Liver (tissue), 9 donors: ENCODE measurements around the gene PDGFD. TPM values are rescaled to one million over a fixed set of nuclear protein-coding genes. Genes with fewer than 3 reads are reported as not detected.

Source experiments
- DNase-seq: peaks from one replicate; pipeline ENCODE4 v3.0.0-alpha.2; 2017; ENCODE audit warnings: low spot score
- H3K27ac ChIP-seq, 2 donors: one replicate each; pipeline ENCODE4 v1.7.0; 2013; ENCODE audit warnings: inconsistent platforms in 2 of 2, low read length in 2 of 2, control low read depth in 1 of 2, low read depth in 1 of 2, mild to moderate bottlenecking in 1 of 2
- H3K27me3 ChIP-seq, 4 donors: one replicate each; pipeline versions ENCODE4 v1.6.1 to v1.7.0; 2013; ENCODE audit warnings: low read length in 3 of 4, inconsistent platforms in 1 of 4, mild to moderate bottlenecking in 1 of 4, moderate library complexity in 1 of 4; ENCODE audit not compliant: control insufficient read depth in 4 of 4, insufficient read depth in 4 of 4
- H3K36me3 ChIP-seq, 4 donors: one replicate each; pipeline versions ENCODE4 v1.6.1 to v1.7.0; 2013; ENCODE audit warnings: low read length in 3 of 4, mild to moderate bottlenecking in 3 of 4, low read depth in 1 of 4, moderate library complexity in 1 of 4; ENCODE audit not compliant: control insufficient read depth in 4 of 4, insufficient read depth in 3 of 4
- H3K4me1 ChIP-seq, 4 donors: one replicate each; pipeline versions ENCODE4 v1.6.1 to v1.7.0; 2013; ENCODE audit warnings: low read length in 3 of 4, mild to moderate bottlenecking in 3 of 4, moderate library complexity in 1 of 4; ENCODE audit not compliant: control insufficient read depth in 4 of 4, insufficient read depth in 4 of 4
- H3K4me3 ChIP-seq, 3 donors: one replicate each; pipeline versions ENCODE4 v1.6.1 to v1.7.0; 2013; ENCODE audit warnings: low read length in 3 of 3, control low read depth in 1 of 3, low read depth in 1 of 3, mild to moderate bottlenecking in 1 of 3
- H3K9ac ChIP-seq, 2 donors: one replicate each; pipeline ENCODE4 v1.7.0; 2013; ENCODE audit warnings: low read length in 2 of 2, mild to moderate bottlenecking in 2 of 2, moderate library complexity in 2 of 2, control low read depth in 1 of 2, low read depth in 1 of 2
- H3K9me3 ChIP-seq, 4 donors: one replicate each; pipeline versions ENCODE4 v1.6.1 to v1.7.0; 2013; ENCODE audit warnings: low read length in 3 of 4; ENCODE audit not compliant: control insufficient read depth in 4 of 4
- EGR1 ChIP-seq, 2 donors: IDR thresholded peaks; 2 replicates each; pipeline ENCODE4 v1.6.1; 2016 to 2018; ENCODE audit warnings: antibody characterized with exemption in 2 of 2, low read depth in 2 of 2
- FOXA1 ChIP-seq: IDR thresholded peaks from 2 replicates; pipeline ENCODE4 v1.6.1; 2016; ENCODE audit warnings: antibody characterized with exemption
- FOXA2 ChIP-seq: IDR thresholded peaks from 2 replicates; pipeline ENCODE4 v1.6.1; 2016; ENCODE audit warnings: antibody characterized with exemption
- HNF4G ChIP-seq: IDR thresholded peaks from 2 replicates; pipeline ENCODE4 v1.6.1; 2016; ENCODE audit warnings: antibody characterized with exemption
- JUND ChIP-seq, 2 donors: IDR thresholded peaks; 2 replicates each; pipeline ENCODE4 v1.6.1; 2016; ENCODE audit warnings: antibody characterized with exemption in 2 of 2
- NR2F2 ChIP-seq: IDR thresholded peaks from 2 replicates; pipeline ENCODE4 v1.6.1; 2016; ENCODE audit warnings: antibody characterized with exemption
- RXRA ChIP-seq, 2 donors: IDR thresholded peaks; 2 replicates each; pipeline ENCODE4 v1.6.1; 2017 to 2018; ENCODE audit warnings: antibody characterized with exemption in 2 of 2, mild to moderate bottlenecking in 1 of 2
- SP1 ChIP-seq: IDR thresholded peaks from 2 replicates; pipeline ENCODE4 v1.6.1; 2018; ENCODE audit warnings: antibody characterized with exemption, mild to moderate bottlenecking
- YY1 ChIP-seq: IDR thresholded peaks from 2 replicates; pipeline ENCODE4 v1.6.1; 2016; ENCODE audit warnings: antibody characterized with exemption, mild to moderate bottlenecking
- WGBS: extraction: QIAGEN DNeasy Blood & Tissue Kit; methylation state at CpG from one replicate; pipeline ENCODE4 v1.1.7; 2013; 5-methylcytosine and 5-hydroxymethylcytosine counted together
- polyA plus RNA-seq, 2 donors: library from polyadenylated mRNA; stranded (reverse) in 1 of 2; unstranded in 1 of 2; fragments of 200-250 nt in 1 of 2; fragments of >200 nt in 1 of 2; fragmentation: Nextera tagmentation in 1 of 2; extraction: Ambion mirVana in 1 of 2; gene quantifications; one replicate each; pipeline versions ENCODE4 v1.2.1 to v1.2.3, GENCODE V29; 2013 to 2015
- total RNA-seq, 2 donors: library from RNA; depleted of rRNA; stranded (reverse); fragments of >200 nt; gene quantifications; one replicate each; pipeline ENCODE4 v1.2.3, GENCODE V29; 2014
- TF ChIP-seq, protein P1 (sequence below): IDR thresholded peaks from 2 replicates; pipeline ENCODE4 v1.6.1; 2016; ENCODE audit warnings: antibody characterized with exemption, mild to moderate bottlenecking
- TF ChIP-seq, protein P2 (sequence below): IDR thresholded peaks from 2 replicates; pipeline ENCODE4 v1.6.1; 2016; ENCODE audit warnings: antibody characterized with exemption
- TF ChIP-seq, protein P3 (sequence below): IDR thresholded peaks from 2 replicates; pipeline ENCODE4 v1.6.1; 2016; ENCODE audit warnings: antibody characterized with exemption
- donor health status: healthy.
- donor health status: healthy.
- donor health status: healthy.
- donor health status: healthy.
- donor health status: healthy.

The PDGFD gene
- total and polyA plus RNA-seq, 4 donors, result 1.0 to 3.3 (median 2.1) TPM

DNA sequence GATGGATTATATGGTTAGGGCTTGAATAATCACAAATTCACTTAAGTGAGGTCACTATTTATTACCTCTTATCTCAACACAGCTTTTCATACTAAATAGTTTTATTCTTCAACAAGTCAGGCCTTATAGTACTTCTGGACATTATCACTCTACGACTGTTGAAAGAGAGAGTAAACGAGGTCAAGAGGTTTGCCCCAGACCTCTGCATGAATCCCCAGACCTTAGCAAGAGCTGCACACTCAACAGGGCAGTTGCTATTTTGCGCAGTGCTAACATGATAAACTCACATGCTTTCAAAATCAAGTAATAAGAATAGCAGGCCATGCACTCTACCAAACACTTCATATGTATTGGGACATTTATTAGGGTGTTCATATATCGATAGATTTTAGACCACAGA lies 67.0 kb downstream of the PDGFD start:
- TF ChIP-seq, protein P1, sequence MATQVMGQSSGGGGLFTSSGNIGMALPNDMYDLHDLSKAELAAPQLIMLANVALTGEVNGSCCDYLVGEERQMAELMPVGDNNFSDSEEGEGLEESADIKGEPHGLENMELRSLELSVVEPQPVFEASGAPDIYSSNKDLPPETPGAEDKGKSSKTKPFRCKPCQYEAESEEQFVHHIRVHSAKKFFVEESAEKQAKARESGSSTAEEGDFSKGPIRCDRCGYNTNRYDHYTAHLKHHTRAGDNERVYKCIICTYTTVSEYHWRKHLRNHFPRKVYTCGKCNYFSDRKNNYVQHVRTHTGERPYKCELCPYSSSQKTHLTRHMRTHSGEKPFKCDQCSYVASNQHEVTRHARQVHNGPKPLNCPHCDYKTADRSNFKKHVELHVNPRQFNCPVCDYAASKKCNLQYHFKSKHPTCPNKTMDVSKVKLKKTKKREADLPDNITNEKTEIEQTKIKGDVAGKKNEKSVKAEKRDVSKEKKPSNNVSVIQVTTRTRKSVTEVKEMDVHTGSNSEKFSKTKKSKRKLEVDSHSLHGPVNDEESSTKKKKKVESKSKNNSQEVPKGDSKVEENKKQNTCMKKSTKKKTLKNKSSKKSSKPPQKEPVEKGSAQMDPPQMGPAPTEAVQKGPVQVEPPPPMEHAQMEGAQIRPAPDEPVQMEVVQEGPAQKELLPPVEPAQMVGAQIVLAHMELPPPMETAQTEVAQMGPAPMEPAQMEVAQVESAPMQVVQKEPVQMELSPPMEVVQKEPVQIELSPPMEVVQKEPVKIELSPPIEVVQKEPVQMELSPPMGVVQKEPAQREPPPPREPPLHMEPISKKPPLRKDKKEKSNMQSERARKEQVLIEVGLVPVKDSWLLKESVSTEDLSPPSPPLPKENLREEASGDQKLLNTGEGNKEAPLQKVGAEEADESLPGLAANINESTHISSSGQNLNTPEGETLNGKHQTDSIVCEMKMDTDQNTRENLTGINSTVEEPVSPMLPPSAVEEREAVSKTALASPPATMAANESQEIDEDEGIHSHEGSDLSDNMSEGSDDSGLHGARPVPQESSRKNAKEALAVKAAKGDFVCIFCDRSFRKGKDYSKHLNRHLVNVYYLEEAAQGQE, result no peak
- WGBS, result 64% methylated on average over 4 of the region's 4 CpGs

DNA sequence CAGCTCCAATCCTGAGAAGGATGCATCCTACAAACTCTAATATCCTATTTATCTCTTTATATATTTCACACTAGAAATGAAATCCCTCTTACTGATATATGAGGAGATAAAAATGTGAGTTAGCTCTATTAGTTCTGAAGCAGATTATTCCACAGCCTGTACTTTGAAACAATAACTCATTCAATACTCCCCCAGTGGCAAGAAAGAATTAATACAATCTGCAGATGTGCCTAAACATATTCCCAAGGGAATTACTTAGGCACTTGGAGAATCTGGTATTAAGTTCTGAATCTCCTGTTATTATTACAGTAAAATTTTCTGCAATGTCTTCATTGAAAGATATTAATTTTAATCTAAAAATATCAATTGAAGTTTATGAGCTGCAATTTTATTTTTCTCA lies 68.2 kb downstream of the PDGFD start:
- Histone ChIP-seq H3K36me3 (no peaks in the 10 kb centered on the region), H3K27ac (no peak overlapping the region), H3K4me3 (no peak overlapping the region), H3K9me3 (no peaks in the 10 kb centered on the region), H3K27me3 (no peaks in the 10 kb centered on the region), H3K9ac (no peak overlapping the region), H3K4me1 (no peaks in the 10 kb centered on the region)
- no peak for DNase-seq
- no peak for TF ChIP-seq JUND (IDR thresholded peaks at IDR 0.05)
- no peak for TF ChIP-seq NR2F2

More for the DNA sequence above, 67.0 kb downstream of the PDGFD start:
- Histone ChIP-seq H3K9me3 (no peaks in the 10 kb centered on the region), H3K4me3 (no peak overlapping the region), H3K27ac (no peak overlapping the region), H3K36me3 (no peaks in the 10 kb centered on the region), H3K4me1 (no peaks in the 10 kb centered on the region), H3K9ac (no peak overlapping the region), H3K27me3 (no peaks in the 10 kb centered on the region)
- no peak for DNase-seq

DNA sequence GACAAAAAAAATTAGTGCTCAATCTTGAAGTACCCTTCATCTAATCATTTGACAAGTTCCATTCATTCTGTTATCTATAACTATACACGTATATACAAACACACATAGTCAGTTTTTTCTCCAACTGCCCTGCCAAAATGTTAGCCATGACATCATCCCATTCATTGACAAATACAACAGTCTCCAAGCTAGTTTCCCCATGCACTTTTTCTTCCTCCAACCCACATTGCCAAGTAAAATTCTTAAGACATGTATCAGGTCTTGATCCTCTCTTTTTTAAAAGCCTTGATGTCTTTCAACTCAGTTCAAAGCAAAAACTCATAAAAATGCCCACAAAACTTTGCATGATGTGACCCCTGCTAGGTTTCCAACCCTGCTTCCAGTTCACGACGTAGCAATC lies 69.4 kb downstream of the PDGFD start:
- no peak overlapping the region for H3K9ac ChIP-seq
- H3K4me3 ChIP-seq, result no peak overlapping the region
- TF ChIP-seq HNF4G (no peak), JUND (IDR thresholded peaks at IDR 0.05) (no peak), SP1 (no peak), EGR1 (IDR thresholded peaks at IDR 0.05; ENCODE audit: low read depth in 2 of 2) (no peak), NR2F2 (no peak), RXRA (IDR thresholded peaks at IDR 0.05) (no peak), YY1 (no peak), FOXA2 (no peak), FOXA1 (no peak)
- TF ChIP-seq, protein P2, sequence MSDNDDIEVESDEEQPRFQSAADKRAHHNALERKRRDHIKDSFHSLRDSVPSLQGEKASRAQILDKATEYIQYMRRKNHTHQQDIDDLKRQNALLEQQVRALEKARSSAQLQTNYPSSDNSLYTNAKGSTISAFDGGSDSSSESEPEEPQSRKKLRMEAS, result no peak
- TF ChIP-seq, protein P1, result no peak
- TF ChIP-seq, protein P3, sequence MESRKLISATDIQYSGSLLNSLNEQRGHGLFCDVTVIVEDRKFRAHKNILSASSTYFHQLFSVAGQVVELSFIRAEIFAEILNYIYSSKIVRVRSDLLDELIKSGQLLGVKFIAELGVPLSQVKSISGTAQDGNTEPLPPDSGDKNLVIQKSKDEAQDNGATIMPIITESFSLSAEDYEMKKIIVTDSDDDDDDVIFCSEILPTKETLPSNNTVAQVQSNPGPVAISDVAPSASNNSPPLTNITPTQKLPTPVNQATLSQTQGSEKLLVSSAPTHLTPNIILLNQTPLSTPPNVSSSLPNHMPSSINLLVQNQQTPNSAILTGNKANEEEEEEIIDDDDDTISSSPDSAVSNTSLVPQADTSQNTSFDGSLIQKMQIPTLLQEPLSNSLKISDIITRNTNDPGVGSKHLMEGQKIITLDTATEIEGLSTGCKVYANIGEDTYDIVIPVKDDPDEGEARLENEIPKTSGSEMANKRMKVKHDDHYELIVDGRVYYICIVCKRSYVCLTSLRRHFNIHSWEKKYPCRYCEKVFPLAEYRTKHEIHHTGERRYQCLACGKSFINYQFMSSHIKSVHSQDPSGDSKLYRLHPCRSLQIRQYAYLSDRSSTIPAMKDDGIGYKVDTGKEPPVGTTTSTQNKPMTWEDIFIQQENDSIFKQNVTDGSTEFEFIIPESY, result no peak
- WGBS, result 74% methylated on average over 3 of the region's 3 CpGs
- no peaks in the 10 kb centered on the region for H3K4me1 ChIP-seq
- H3K36me3 ChIP-seq, result no peaks in the 10 kb centered on the region
- no peaks in the 10 kb centered on the region for H3K27me3 ChIP-seq
- no peak overlapping the region for H3K27ac ChIP-seq
- H3K9me3 ChIP-seq, result no peaks in the 10 kb centered on the region
- DNase-seq, result no peak
